Astrocyte of the hippocampus (primary cell): ENCODE measurements around the gene MAK.
"Not testable (repeated sequence)": the region's sequence is repeated elsewhere in the genome, so short reads cannot be mapped to it uniquely, and the experiment has no call there.

Source experiments
- DNase-seq: peaks from one replicate; pipeline ENCODE4 v3.0.0; 2011; ENCODE audit warnings: low read depth, low spot score

MAK gene

GRCh38 chr6:10725044-10725443 lies 113.3 kb downstream of the MAK start:
- no peak for DNase-seq

GRCh38 chr6:10723567-10723881 lies 114.8 kb downstream of the MAK start:
- no peak for DNase-seq

- peak; percentile 99 for DNase-seq
These were observed 115.3 kb downstream of the MAK start, which contains the start of gene TMEM14C for GRCh38 chr6:10722820-10723566. TMEM14C (plus strand) TSS chr6:10723070; CDS start chr6:10724614, 1,544 bp downstream.

- DNase-seq = no peak
These were observed 115.8 kb downstream of the MAK start for GRCh38 chr6:10722570-10722819.

GRCh38 chr6:10721850-10722569 lies 116.3 kb downstream of the MAK start:
- DNase-seq = no peak

GRCh38 chr6:10720960-10721849 lies 117.1 kb downstream of the MAK start:
- DNase-seq = not testable (repeated sequence)

GRCh38 chr6:10720265-10720959 lies 117.9 kb downstream of the MAK start:
- DNase-seq = peak; percentile 32

GRCh38 chr6:10719964-10720264 lies 118.4 kb downstream of the MAK start:
- no peak for DNase-seq

GRCh38 chr6:10719296-10719963 lies 118.9 kb downstream of the MAK start:
- no peak for DNase-seq

GRCh38 chr6:10713962-10714361 lies 124.4 kb downstream of the MAK start:
- no peak for DNase-seq
